ENCODE measurements around the gene EFNA5. TPM values are rescaled to one million over a fixed set of nuclear protein-coding genes. Genes with fewer than 3 reads are reported as not detected.

The EFNA5 gene
- total RNA-seq, 1 donor, result 6.5 TPM

GRCh38 chr5:107404595-107405374 is 266.0 kb downstream of the EFNA5 start:
- no peak for DNase-seq (ENCODE audit: low read depth)
- TF ChIP-seq, protein P1, sequence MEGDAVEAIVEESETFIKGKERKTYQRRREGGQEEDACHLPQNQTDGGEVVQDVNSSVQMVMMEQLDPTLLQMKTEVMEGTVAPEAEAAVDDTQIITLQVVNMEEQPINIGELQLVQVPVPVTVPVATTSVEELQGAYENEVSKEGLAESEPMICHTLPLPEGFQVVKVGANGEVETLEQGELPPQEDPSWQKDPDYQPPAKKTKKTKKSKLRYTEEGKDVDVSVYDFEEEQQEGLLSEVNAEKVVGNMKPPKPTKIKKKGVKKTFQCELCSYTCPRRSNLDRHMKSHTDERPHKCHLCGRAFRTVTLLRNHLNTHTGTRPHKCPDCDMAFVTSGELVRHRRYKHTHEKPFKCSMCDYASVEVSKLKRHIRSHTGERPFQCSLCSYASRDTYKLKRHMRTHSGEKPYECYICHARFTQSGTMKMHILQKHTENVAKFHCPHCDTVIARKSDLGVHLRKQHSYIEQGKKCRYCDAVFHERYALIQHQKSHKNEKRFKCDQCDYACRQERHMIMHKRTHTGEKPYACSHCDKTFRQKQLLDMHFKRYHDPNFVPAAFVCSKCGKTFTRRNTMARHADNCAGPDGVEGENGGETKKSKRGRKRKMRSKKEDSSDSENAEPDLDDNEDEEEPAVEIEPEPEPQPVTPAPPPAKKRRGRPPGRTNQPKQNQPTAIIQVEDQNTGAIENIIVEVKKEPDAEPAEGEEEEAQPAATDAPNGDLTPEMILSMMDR (IDR thresholded peaks at IDR 0.05; ENCODE audit: insufficient read depth, low read depth, low read length), result no peak
- no peak overlapping the region for H3K4me3 ChIP-seq (ENCODE audit: low read depth, low read length)

- TF ChIP-seq, protein P1 (IDR thresholded peaks at IDR 0.05; ENCODE audit: insufficient read depth, low read depth, low read length), result no peak
Observed at GRCh38 chr5:107403228-107403953, 267.3 kb downstream of the EFNA5 start.

GRCh38 chr5:107402434-107403227 is 268.1 kb downstream of the EFNA5 start:
- TF ChIP-seq, protein P1 (IDR thresholded peaks at IDR 0.05; ENCODE audit: insufficient read depth, low read depth, low read length), result no peak
- DNase-seq (ENCODE audit: low read depth), result no peak
- H3K4me3 ChIP-seq (ENCODE audit: low read depth, low read length), result no peak overlapping the region

More at GRCh38 chr5:107403228-107403953, 267.3 kb downstream of the EFNA5 start:
- DNase-seq (ENCODE audit: low read depth), result no peak
- H3K4me3 ChIP-seq (ENCODE audit: low read depth, low read length), result no peak overlapping the region

DNA sequence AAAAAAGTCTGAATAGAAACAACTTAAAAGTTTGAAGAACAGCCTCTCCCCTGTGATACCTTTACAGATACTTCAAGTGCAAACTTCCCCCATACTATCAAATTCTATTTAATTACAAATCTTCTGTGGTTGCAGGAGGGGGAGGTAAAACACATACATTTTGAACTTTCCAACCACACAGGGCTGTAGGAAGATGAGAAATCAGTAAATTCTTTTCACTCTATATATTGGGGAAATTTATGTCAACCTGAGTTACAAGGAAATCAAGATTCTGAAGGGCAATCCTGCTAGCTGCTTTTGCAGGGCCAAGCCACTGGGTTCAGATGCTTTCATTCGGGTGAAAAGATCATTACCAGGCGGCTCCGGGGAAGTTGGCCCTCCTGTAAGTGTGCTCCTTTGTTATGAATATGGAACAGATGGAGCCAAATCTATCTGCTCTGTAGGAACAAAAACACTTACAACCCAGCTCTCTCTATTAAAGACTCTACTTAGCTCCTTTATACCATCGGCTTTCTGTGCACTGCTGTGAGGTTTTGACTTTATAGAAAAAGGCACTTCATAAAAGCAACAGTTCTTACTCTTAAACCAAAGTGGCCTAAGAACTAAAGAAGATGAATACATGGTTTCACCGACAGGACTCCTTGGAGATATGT is 269.1 kb downstream of the EFNA5 start:
- TF ChIP-seq, protein P1 (IDR thresholded peaks at IDR 0.05; ENCODE audit: insufficient read depth, low read depth, low read length), result no peak
- no peak for DNase-seq (ENCODE audit: low read depth)
- no peak overlapping the region for H3K4me3 ChIP-seq (ENCODE audit: low read depth, low read length)

- TF ChIP-seq, protein P1 (IDR thresholded peaks at IDR 0.05; ENCODE audit: insufficient read depth, low read depth, low read length), result no peak
Observed at GRCh38 chr5:107400328-107400727, 270.4 kb downstream of the EFNA5 start.

GRCh38 chr5:107398703-107399102 is 272.0 kb downstream of the EFNA5 start:
- no peak for DNase-seq (ENCODE audit: low read depth)
- TF ChIP-seq, protein P1 (IDR thresholded peaks at IDR 0.05; ENCODE audit: insufficient read depth, low read depth, low read length), result no peak

More at GRCh38 chr5:107400328-107400727, 270.4 kb downstream of the EFNA5 start:
- DNase-seq (ENCODE audit: low read depth), result no peak
- no peak overlapping the region for H3K4me3 ChIP-seq (ENCODE audit: low read depth, low read length)

More at GRCh38 chr5:107398703-107399102, 272.0 kb downstream of the EFNA5 start:
- no peak overlapping the region for H3K4me3 ChIP-seq (ENCODE audit: low read depth, low read length)
